IPS-NIHi11 (cell line): Measurements from ENCODE around the gene STUB1.

ENCODE experiments used
- DNase-seq: peaks from one replicate; pipeline ENCODE4 v3.0.0; 2012; ENCODE audit warnings: mixed read lengths, low spot score

The STUB1 gene

GRCh38 chr16:644556-644955, 35.7 kb upstream of the STUB1 start:
- DNase-seq, result no peak

GRCh38 chr16:645852-646678, 34.1 kb upstream of the STUB1 start:
- DNase-seq, result no peak

- no peak for DNase-seq
These were observed 33.5 kb upstream of the STUB1 start for GRCh38 chr16:646679-647172.

DNA sequence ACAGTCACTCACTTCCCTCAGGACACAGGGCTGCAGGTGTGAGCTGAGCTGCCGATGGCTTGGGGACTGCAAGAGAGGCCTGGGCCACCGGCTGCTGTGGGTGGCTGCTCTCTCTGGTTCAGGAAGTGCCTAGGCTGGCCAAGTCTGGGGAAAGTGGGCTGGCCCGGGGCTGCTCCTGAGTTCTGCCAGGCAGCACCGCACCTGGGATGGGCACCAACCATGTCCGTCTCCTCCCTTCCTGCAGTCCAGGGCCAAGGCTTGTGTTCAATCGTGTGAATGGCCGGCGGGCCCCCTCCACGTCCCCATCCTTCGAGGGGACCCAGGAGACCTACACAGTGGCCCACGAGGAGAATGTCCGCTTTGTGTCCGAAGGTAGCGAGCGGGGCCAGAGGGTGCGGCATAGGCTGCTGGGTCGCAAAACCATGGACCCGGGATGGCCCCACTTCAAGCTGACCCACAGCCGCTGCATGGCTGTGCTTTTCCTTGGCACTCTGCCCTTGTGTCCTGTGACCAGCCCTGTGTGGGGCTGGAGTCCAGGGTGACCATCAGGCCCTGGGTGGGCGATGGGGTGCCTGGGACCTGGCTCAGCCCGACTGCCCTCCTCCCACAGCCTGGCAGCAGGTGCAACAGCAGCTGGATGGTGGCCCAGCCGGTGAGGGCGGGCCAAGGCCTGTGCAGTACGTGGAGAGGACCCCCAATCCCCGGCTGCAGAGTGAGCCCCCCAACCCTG, 32.9 kb upstream of the STUB1 start:
- DNase-seq, result no peak

GRCh38 chr16:648071-648780, 32.0 kb upstream of the STUB1 start:
- peak; percentile 75 for DNase-seq

GRCh38 chr16:648781-649589, 31.2 kb upstream of the STUB1 start, which contains the start of gene WDR90:
WDR90 (plus strand) TSS chr16:649365; CDS start chr16:649417, 52 bp downstream.
- DNase-seq, result peak; percentile 100

GRCh38 chr16:649631-650030, 30.6 kb upstream of the STUB1 start:
- peak; percentile 41 for DNase-seq

DNA sequence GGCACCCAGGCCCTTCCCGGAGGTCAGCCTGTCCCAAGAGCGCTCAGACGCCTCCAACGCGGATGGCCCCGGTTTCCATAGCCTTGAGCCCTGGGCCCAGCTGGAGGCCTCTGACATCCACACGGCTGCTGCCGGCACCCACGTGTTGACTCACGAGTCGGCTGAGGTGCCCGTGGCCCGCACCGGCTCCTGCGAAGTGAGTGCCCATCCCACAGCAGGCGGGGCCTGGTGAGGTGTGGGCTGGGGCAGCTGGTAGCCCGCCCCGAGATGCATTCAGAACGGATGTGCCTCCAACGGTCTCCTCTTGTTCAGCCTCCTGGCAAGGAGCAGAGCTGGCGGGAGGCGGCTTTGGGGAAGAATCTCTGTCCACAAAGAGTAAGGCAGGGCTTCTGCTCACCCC, 28.4 kb upstream of the STUB1 start:
- DNase-seq, result no peak

DNA sequence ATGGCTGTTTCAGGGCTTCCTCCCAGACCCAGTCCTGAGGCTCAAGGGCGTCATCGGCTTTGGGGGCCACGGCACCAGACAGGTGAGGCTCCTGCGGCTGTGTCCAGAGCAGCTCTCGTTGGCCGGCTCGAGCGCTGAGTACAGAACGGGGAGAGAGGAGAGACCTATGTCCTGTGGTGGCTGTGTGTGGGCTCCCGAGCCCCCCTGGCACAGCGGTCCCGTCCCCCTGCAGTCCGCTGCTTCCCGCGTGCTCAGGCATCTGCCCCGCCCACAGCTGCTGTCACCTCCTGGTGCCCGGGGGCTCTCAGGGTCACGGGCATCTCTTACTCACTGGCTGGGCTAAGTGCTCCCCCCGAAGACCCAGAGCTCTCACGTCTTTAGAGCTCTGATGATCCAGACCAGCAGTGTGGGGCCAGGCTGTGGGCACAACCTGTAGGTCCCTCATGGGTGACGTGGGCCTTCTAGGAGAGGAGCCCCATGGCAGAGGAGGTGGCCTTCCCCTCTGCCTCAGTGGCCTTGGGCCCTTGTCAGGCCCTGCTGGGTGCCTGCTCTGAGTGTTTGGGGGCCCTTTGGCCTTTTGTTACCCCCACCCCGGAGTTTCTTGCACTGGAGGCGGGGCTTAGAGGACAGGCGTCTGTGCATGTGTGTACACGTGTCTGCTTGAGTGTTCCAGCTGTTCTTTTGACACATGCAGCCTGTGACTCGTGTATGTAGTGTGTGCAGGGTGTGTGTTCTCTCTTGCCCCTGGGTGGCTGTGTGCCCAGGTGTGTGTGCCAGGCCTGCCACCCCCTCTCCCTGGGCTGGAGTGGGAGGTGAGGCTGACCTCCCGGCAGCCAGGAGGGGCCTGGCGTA, 27.5 kb upstream of the STUB1 start:
- DNase-seq, result no peak

- DNase-seq, result no peak
These were observed 26.2 kb upstream of the STUB1 start for GRCh38 chr16:654034-654433.

DNA sequence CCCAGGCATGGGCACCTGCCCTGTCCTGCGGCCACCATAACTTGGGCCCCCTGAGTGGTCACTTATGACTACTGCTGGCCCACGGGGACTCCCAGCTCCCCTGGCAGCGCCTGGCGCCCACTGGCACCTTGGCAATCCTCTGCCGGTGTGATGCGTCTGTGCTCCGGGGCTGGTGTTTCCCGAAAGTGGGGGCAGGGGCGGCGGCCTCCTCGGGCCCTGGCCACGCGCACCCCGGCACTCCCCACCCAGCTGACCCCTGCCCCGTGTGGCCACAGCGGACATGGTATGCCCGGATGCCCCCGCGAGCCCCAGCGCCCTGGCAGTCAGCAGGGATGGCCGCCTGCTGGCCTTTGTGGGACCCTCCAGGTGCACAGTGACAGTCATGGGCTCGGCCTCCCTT, 22.7 kb upstream of the STUB1 start:
- no peak for DNase-seq

DNA sequence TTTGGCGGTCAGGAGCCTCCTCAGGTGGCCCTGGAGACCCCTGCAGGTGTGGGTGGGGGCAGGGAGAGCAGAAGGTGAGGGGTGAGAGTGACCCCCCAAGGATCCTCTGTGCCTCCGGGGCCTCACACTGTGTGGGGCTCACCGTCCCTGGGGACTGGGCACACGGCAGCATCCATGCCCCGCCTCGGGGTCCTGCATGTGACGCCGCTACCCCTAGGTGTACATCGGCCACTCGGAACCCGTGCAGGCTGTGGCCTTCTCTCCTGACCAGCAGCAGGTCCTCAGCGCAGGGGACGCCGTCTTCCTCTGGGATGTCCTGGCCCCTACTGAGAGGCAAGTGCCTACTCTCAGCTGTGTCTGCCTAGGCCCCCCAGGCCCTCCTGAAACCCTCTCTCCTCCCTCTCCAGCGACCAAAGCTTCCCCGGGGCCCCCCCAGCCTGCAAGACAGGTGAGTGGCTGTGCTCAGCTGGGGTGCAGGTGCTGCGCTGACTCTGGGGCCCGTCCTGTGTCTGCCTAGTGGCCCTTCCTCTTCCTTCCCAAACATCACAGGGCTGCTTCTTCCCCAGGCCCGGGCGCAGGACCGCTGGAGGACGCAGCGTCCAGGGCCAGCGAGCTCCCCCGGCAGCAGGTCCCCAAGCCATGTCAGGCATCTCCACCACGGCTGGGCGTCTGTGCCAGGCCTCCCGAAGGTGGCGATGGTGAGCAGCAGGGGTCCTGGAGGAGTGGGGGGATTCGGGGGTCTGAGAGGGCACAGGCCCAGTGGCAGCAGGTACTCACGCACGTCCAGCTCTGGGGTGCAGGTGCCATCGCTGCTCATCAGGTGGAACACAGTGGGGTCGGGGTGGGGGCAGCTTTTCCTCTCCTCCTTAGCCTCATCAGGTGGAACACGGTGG, 21.3 kb upstream of the STUB1 start:
- DNase-seq, result no peak

GRCh38 chr16:659618-660017, 20.6 kb upstream of the STUB1 start:
- no peak for DNase-seq

- DNase-seq, result no peak
These were observed 20.1 kb upstream of the STUB1 start for GRCh38 chr16:660132-660458.

DNA sequence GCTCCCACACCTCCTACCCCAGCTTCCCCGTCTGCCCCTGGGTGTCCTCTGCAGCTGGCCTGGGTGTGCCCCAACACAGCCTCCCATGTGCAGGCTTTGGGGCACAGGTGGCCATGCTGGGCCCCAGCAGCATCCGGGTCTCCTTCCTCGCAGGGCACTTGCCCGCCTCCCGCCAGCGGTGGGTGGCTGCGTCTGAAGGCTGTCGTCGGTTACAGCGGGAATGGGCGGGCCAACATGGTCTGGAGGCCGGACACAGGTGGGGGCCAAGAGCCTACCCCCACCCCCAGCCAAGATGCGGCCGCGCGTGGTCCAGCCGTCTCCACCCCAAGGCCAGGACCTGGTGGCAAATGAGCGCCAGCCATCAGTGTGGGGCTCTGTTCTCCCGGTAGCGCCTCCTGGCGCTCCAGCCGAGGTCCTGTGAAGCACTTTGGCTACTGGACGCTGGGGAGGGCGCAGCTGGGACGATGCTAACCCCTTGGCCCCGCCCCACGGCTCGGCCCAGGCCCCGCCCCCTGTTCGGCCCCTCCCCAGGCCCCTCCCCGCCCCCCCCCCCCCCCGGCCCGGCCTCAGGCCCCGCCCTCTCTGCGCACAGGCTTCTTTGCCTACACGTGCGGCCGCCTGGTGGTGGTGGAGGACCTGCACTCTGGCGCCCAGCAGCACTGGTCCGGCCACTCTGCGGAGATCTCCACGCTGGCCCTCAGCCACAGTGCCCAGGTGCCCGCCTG, 19.6 kb upstream of the STUB1 start:
- peak; percentile 97 for DNase-seq

DNA sequence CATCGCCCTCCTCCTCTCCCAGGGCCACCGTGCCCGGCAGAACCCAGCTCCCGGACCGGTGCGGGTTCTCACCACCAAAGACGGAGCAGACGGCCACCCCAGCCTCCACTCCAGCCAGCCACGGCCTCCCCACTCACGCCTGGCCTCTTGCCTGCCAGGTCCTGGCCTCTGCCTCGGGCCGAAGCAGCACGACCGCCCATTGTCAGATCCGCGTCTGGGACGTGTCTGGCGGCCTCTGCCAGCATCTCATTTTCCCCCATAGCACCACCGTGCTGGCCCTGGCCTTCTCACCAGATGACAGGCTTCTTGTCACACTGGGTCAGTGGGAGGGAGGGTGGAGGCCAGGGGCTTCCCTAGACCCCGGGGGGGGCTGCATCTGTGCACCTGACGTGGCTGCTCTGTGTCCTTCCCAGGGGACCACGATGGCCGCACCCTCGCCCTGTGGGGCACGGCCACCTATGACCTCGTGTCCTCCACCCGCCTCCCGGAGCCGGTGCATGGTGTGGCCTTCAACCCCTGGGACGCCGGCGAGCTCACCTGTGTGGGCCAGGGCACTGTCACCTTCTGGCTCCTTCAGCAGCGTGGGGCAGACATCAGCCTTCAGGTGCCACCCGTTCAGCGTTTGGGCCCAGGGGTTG, 18.9 kb upstream of the STUB1 start:
- no peak for DNase-seq

DNA sequence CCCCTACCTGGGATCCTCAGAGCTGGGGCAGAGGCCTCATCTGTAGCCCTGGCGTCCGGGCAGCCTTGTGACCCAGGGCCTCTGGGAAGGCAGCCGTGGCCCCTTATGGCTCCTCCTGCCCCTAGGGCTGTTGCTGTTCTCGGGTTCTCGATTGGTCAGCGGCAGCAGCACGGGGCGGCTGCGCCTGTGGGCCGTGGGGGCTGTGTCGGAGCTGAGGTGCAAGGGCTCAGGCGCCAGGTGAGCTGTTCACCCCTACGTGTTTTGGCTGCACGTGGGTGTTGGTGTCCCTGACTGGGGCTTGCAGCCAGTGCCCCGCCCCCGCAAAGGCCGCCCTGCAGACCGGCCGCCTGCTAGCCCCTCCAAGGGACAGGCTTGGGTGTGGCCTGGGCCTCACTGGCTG, 18.1 kb upstream of the STUB1 start:
- DNase-seq, result no peak

- DNase-seq, result no peak
These were observed 17.6 kb upstream of the STUB1 start for GRCh38 chr16:662597-662996.

GRCh38 chr16:666572-666971, 13.6 kb upstream of the STUB1 start:
- no peak for DNase-seq
